ENCODE data around the gene EEF1G.

The EEF1G gene

DNA sequence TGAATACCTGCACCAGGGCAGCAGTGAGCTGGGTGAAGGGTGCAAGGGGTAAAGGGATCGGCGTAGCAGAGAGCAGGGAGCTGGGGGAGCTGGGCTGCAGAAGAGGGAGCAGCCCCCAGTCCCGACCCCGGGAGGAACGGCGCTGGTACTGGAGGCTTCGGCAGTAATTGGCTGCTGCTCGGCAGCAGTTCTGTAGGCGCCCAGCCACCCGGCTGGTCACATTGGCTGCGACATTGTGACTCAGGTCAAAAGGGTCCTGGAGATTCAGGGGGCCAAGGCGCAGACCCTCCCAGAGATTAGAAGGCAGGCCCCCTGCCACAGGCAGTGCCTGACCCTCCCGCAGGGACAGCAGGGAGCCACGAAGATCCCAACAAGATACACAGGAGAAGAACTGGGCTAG, 2.1 kb upstream of the EEF1G start:
- Histone ChIP-seq H3K23ac (ENCODE audit: low read length in 2 of 2) (no peak overlapping the region), H3K9me3 (ENCODE audit: control insufficient read depth, low read length) (no peaks in the 10 kb centered on the region), H3K79me1 (replicated peaks; ENCODE audit: low read length, poor library complexity, severe bottlenecking) (peaks cover 13% of the 10 kb centered on the region), H3K14ac (ENCODE audit: low read length in 2 of 2) (no peak overlapping the region), H3K27me3 (ENCODE audit: control insufficient read depth in 1 of 2, insufficient read depth in 1 of 2, low read length in 2 of 2) (no peaks in the 10 kb centered on the region), H2AK5ac (ENCODE audit: low read length, severe bottlenecking) (no peak overlapping the region), H4K8ac (ENCODE audit: low read length) (peak overlapping the region; percentile 94), H3K4me3 (ENCODE audit: insufficient read depth in 1 of 2, low read depth in 1 of 2, low read length in 2 of 2) (peak overlapping the region in 1 of 2 experiments; percentile 91), H3K36me3 (ENCODE audit: control insufficient read depth in 1 of 2, insufficient read depth in 2 of 2, low read depth in 1 of 2, low read length in 2 of 2) (peaks cover 44 to 60% of the 10 kb centered on the region in 2 experiments), H3K27ac (ENCODE audit: low read length, poor library complexity, severe bottlenecking) (no peak overlapping the region), H2BK12ac (ENCODE audit: low read length in 2 of 2) (no peak overlapping the region), H3K4me1 (ENCODE audit: control insufficient read depth, insufficient read depth, low read depth, low read length) (peaks cover 26% of the 10 kb centered on the region), H4K91ac (ENCODE audit: low read length) (peak overlapping the region; percentile 98), H3K4me2 (ENCODE audit: low read length, poor library complexity, severe bottlenecking) (no peak overlapping the region), H3K9ac (ENCODE audit: low read length) (peak overlapping the region; percentile 98), H3K4ac (ENCODE audit: low read depth in 1 of 2, low read length in 2 of 2) (peak overlapping the region in 1 of 2 experiments; percentile 41), H2BK120ac (ENCODE audit: low read depth, low read length) (no peak overlapping the region), H2BK5ac (ENCODE audit: low read depth, low read length, poor library complexity, severe bottlenecking) (no peak overlapping the region), H2BK15ac (ENCODE audit: low read depth, poor library complexity, severe bottlenecking) (no peak overlapping the region), H3K18ac (ENCODE audit: low read depth in 1 of 2, low read length in 2 of 2) (peak overlapping the region in 1 of 2 experiments; percentile 79), H2AFZ (ENCODE audit: low read depth, low read length) (no peak overlapping the region)
- no peak for DNase-seq
- WGBS, result 95% methylated on average over 14 of the region's 14 CpGs

DNA sequence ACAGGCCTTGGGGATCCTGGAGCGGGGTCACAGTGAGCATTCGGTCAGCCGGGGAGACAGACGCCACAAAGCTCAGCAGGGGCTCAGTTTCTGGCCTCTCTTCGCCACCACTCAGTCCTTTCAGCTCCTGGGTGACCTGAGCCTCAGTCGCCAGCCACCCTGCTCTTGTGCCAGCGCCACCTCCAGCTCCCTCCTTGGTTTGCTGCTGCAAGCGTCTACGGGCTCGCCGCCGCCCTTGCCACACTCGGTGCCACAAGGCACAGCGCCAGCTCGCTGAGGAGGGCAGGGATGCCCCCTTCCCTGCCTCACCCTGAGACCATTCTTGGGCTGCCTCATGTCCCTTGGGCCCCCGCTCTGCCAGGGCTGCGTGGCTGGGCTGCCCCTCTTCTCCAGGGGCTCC, 1.5 kb upstream of the EEF1G start:
- H3K4me2 ChIP-seq (ENCODE audit: low read length, poor library complexity, severe bottlenecking), result peak overlapping the region; percentile 81
- peaks cover 49 to 64% of the 10 kb centered on the region in 2 experiments for H3K36me3 ChIP-seq (ENCODE audit: control insufficient read depth in 1 of 2, insufficient read depth in 2 of 2, low read depth in 1 of 2, low read length in 2 of 2)
- WGBS, result 78% methylated on average over 17 of the region's 17 CpGs
- H3K4me3 ChIP-seq (ENCODE audit: insufficient read depth in 1 of 2, low read depth in 1 of 2, low read length in 2 of 2), result peak overlapping the region; percentile 70 to 91
- H3K4ac ChIP-seq (ENCODE audit: low read depth in 1 of 2, low read length in 2 of 2), result peak overlapping the region; percentile 76 to 97
- peaks cover 26% of the 10 kb centered on the region for H3K4me1 ChIP-seq (ENCODE audit: control insufficient read depth, insufficient read depth, low read depth, low read length)
- peaks cover 13% of the 10 kb centered on the region for H3K79me1 ChIP-seq (replicated peaks; ENCODE audit: low read length, poor library complexity, severe bottlenecking)
- H2BK120ac ChIP-seq (ENCODE audit: low read depth, low read length), result peak overlapping the region; percentile 55
- peak overlapping the region; percentile 55 for H2BK15ac ChIP-seq (ENCODE audit: low read depth, poor library complexity, severe bottlenecking)
- peak overlapping the region in 1 of 2 experiments; percentile 84 for H3K14ac ChIP-seq (ENCODE audit: low read length in 2 of 2)
- peak overlapping the region; percentile 94 for H4K8ac ChIP-seq (ENCODE audit: low read length)
- H3K18ac ChIP-seq (ENCODE audit: low read depth in 1 of 2, low read length in 2 of 2), result peak overlapping the region; percentile 79 to 86
- peak overlapping the region; percentile 95 for H2AK5ac ChIP-seq (ENCODE audit: low read length, severe bottlenecking)
- H3K27ac ChIP-seq (ENCODE audit: low read length, poor library complexity, severe bottlenecking), result peak overlapping the region; percentile 95
- peak overlapping the region; percentile 98 for H3K9ac ChIP-seq (ENCODE audit: low read length)
- H3K27me3 ChIP-seq (ENCODE audit: control insufficient read depth in 1 of 2, insufficient read depth in 1 of 2, low read length in 2 of 2), result no peaks in the 10 kb centered on the region
- no peak for DNase-seq
- peak overlapping the region in 1 of 2 experiments; percentile 94 for H3K23ac ChIP-seq (ENCODE audit: low read length in 2 of 2)
- no peaks in the 10 kb centered on the region for H3K9me3 ChIP-seq (ENCODE audit: control insufficient read depth, low read length)
- H2BK12ac ChIP-seq (ENCODE audit: low read length in 2 of 2), result peak overlapping the region; percentile 40 to 59
- H4K91ac ChIP-seq (ENCODE audit: low read length), result peak overlapping the region; percentile 98
- H2AFZ ChIP-seq (ENCODE audit: low read depth, low read length), result no peak overlapping the region
- H2BK5ac ChIP-seq (ENCODE audit: low read depth, low read length, poor library complexity, severe bottlenecking), result no peak overlapping the region

DNA sequence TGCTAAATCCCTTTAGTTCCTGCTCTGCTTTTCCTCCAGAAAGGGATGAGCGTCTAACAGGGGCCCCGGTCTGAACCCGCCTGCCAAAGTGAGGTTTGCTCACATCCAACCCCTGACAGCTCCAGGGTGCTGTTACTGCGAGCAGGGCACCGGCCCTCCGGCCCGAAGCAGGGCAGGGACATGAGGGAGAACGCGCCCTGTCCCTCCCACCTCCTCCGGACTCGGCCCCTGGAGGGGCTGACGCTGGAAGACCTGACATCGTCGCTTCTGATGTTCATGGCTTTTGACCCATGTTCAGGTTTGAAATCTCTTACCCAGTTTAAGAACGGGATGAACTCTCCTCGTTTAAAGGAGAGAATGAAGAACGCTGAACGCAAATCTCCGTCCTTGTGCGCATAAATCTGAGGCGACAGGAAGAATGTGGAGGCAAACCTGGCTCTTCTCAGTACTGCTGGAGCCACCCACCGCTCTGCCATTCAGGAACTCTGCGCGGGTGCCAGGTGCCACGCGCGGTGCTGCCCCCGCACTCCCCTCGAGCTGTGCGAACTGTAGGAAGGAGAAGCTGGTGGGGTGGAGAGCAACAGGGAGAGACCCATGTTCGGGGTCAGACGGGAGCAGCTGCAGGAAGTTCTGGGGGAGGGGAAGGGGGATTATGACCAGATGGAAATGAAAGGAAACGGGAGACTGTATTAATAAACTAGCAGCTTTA, 826 bp upstream of the EEF1G start:
- Histone ChIP-seq H3K79me1 (replicated peaks; ENCODE audit: low read length, poor library complexity, severe bottlenecking) (peaks cover 13% of the 10 kb centered on the region), H2BK5ac (ENCODE audit: low read depth, low read length, poor library complexity, severe bottlenecking) (peak overlapping the region; percentile 91), H4K8ac (ENCODE audit: low read length) (peak overlapping the region; percentile 96), H3K4me3 (ENCODE audit: insufficient read depth in 1 of 2, low read depth in 1 of 2, low read length in 2 of 2) (peak overlapping the region; percentile 70 to 91), H2BK15ac (ENCODE audit: low read depth, poor library complexity, severe bottlenecking) (peak overlapping the region; percentile 60), H3K18ac (ENCODE audit: low read depth in 1 of 2, low read length in 2 of 2) (peak overlapping the region; percentile 86 to 99), H3K9me3 (ENCODE audit: control insufficient read depth, low read length) (no peaks in the 10 kb centered on the region), H3K36me3 (ENCODE audit: control insufficient read depth in 1 of 2, insufficient read depth in 2 of 2, low read depth in 1 of 2, low read length in 2 of 2) (peaks cover 52 to 68% of the 10 kb centered on the region in 2 experiments), H3K14ac (ENCODE audit: low read length in 2 of 2) (peak overlapping the region; percentile 22 to 96), H2AK5ac (ENCODE audit: low read length, severe bottlenecking) (peak overlapping the region; percentile 83), H2BK12ac (ENCODE audit: low read length in 2 of 2) (peak overlapping the region in 1 of 2 experiments; percentile 76), H2AFZ (ENCODE audit: low read depth, low read length) (no peak overlapping the region), H3K27ac (ENCODE audit: low read length, poor library complexity, severe bottlenecking) (peak overlapping the region; percentile 95), H3K23ac (ENCODE audit: low read length in 2 of 2) (peak overlapping the region in 1 of 2 experiments; percentile 85), H3K9ac (ENCODE audit: low read length) (peak overlapping the region; percentile 98), H3K27me3 (ENCODE audit: control insufficient read depth in 1 of 2, insufficient read depth in 1 of 2, low read length in 2 of 2) (no peaks in the 10 kb centered on the region), H2BK120ac (ENCODE audit: low read depth, low read length) (peak overlapping the region; percentile 80), H4K91ac (ENCODE audit: low read length) (peak overlapping the region; percentile 95), H3K4me2 (ENCODE audit: low read length, poor library complexity, severe bottlenecking) (peak overlapping the region; percentile 81), H3K4ac (ENCODE audit: low read depth in 1 of 2, low read length in 2 of 2) (peak overlapping the region; percentile 94 to 98), H3K4me1 (ENCODE audit: control insufficient read depth, insufficient read depth, low read depth, low read length) (peaks cover 26% of the 10 kb centered on the region)
- DNase-seq, result no peak
- WGBS, result 3% methylated on average over 33 of the region's 33 CpGs

DNA sequence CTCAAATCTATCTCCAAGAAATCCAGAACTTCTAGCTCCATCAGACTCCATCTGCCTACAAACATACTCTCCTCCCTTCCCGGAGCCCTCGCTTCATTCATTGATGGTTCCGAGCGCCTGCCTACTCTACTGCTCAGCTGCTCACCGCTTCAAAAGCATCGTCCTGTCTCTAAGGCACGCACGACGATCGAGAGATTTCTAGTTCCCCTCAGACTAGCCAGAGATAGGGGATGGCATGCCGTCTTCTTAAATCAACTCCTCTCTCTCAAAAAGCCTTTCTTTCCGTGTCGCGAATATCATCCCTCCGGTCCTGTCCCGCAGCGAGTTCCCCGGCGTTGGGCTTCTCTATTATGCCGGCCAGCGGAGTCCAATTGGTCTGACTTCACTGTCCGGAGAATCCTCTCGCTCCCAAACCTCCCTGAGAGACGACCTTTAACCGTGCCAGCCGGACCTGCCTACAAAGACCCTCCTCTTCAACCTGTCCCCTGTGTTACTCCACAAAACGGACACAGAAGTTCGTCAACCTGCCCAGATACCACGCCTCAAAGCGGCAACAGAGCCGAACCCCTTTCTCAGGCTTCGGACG, 592 bp downstream of the EEF1G start:
- H3K4me2 ChIP-seq (ENCODE audit: low read length, poor library complexity, severe bottlenecking), result peak overlapping the region; percentile 93
- H3K27me3 ChIP-seq (ENCODE audit: control insufficient read depth in 1 of 2, insufficient read depth in 1 of 2, low read length in 2 of 2), result no peaks in the 10 kb centered on the region
- no peak overlapping the region for H2AFZ ChIP-seq (ENCODE audit: low read depth, low read length)
- H3K4me1 ChIP-seq (ENCODE audit: control insufficient read depth, insufficient read depth, low read depth, low read length), result peaks cover 21% of the 10 kb centered on the region
- H3K14ac ChIP-seq (ENCODE audit: low read length in 2 of 2), result peak overlapping the region in 1 of 2 experiments; percentile 86
- peak overlapping the region; percentile 94 to 97 for H3K4ac ChIP-seq (ENCODE audit: low read depth in 1 of 2, low read length in 2 of 2)
- under 1% methylated on average over 33 of the region's 33 CpGs for WGBS
- H2BK15ac ChIP-seq (ENCODE audit: low read depth, poor library complexity, severe bottlenecking), result peak overlapping the region; percentile 75
- peaks cover 52 to 67% of the 10 kb centered on the region in 2 experiments for H3K36me3 ChIP-seq (ENCODE audit: control insufficient read depth in 1 of 2, insufficient read depth in 2 of 2, low read depth in 1 of 2, low read length in 2 of 2)
- DNase-seq, result peak; percentile 45
- H3K4me3 ChIP-seq (ENCODE audit: insufficient read depth in 1 of 2, low read depth in 1 of 2, low read length in 2 of 2), result peak overlapping the region; percentile 86 to 96
- peaks cover 10% of the 10 kb centered on the region for H3K79me1 ChIP-seq (replicated peaks; ENCODE audit: low read length, poor library complexity, severe bottlenecking)
- peak overlapping the region; percentile 86 for H2AK5ac ChIP-seq (ENCODE audit: low read length, severe bottlenecking)
- no peaks in the 10 kb centered on the region for H3K9me3 ChIP-seq (ENCODE audit: control insufficient read depth, low read length)
- peak overlapping the region in 1 of 2 experiments; percentile 56 for H3K23ac ChIP-seq (ENCODE audit: low read length in 2 of 2)
- no peak overlapping the region for H2BK12ac ChIP-seq (ENCODE audit: low read length in 2 of 2)
- peak overlapping the region; percentile 98 for H3K9ac ChIP-seq (ENCODE audit: low read length)
- peak overlapping the region; percentile 82 for H2BK120ac ChIP-seq (ENCODE audit: low read depth, low read length)
- peak overlapping the region; percentile 91 for H3K27ac ChIP-seq (ENCODE audit: low read length, poor library complexity, severe bottlenecking)
- H4K8ac ChIP-seq (ENCODE audit: low read length), result peak overlapping the region; percentile 35
- H2BK5ac ChIP-seq (ENCODE audit: low read depth, low read length, poor library complexity, severe bottlenecking), result peak overlapping the region; percentile 94
- peak overlapping the region; percentile 49 for H4K91ac ChIP-seq (ENCODE audit: low read length)
- peak overlapping the region; percentile 88 to 93 for H3K18ac ChIP-seq (ENCODE audit: low read depth in 1 of 2, low read length in 2 of 2)

Measured in mesenchymal stem cell (in vitro differentiated cells and primary cell).